Gastroesophageal sphincter (tissue), 3 donors: ENCODE data around the gene HLA-F.

ENCODE experiments used
- CTCF ChIP-seq, 4 experiments: fragments of 200-600 bp in 2 of 4; fragments of 450-650 bp in 2 of 4; sonication (generic) in 1 of 4; IDR thresholded peaks; one replicate each; pipeline ENCODE4 v1.5.1; 2017 to 2019; ENCODE audit warnings: antibody characterized with exemption in 4 of 4, mild to moderate bottlenecking in 2 of 4, moderate library complexity in 2 of 4
- POLR2A ChIP-seq, 2 donors: fragments of 450-650 bp; IDR thresholded peaks; one replicate each; pipeline ENCODE4 v1.6.1; 2017; ENCODE audit warnings: antibody characterized with exemption in 2 of 2, mild to moderate bottlenecking in 2 of 2, moderate library complexity in 1 of 2
- POLR2AphosphoS5 ChIP-seq: sonication (generic); formaldehyde crosslinking; IDR thresholded peaks from one replicate; pipeline ENCODE4 v1.6.1; 2017; ENCODE audit warnings: antibody characterized with exemption

GRCh38 chr6:29751480-29751879, 28.2 kb downstream of the HLA-F start:
- TF ChIP-seq POLR2AphosphoS5 (no peak), POLR2A (IDR thresholded peaks at IDR 0.05) (no peak), CTCF (IDR thresholded peaks at IDR 0.05) (no peak)
